WTC11 (cell line): Measurements from ENCODE around the gene CHST11.

ENCODE experiments used
- CREB1 ChIP-seq: sonication (generic); formaldehyde crosslinking; IDR thresholded peaks from 2 replicates; pipeline ENCODE4 v1.8.0; 2023; ENCODE audit warnings: mild to moderate bottlenecking, missing genetic modification reagents
- NR2C2 ChIP-seq: sonication (generic); formaldehyde crosslinking; IDR thresholded peaks from 2 replicates; pipeline ENCODE4 v1.8.0; 2022; ENCODE audit warnings: mild to moderate bottlenecking, missing genetic modification reagents
- TF ChIP-seq, protein P1 (sequence below): sonication (generic); formaldehyde crosslinking; IDR thresholded peaks from 2 replicates; pipeline ENCODE4 v1.8.1; 2023; ENCODE audit warnings: mild to moderate bottlenecking, missing genetic modification reagents, moderate library complexity
- TF ChIP-seq, protein P2 (sequence below): fragments of 200-600 bp; IDR thresholded peaks from 2 replicates; pipeline ENCODE4 v1.8.0; 2022; ENCODE audit warnings: antibody characterized with exemption

DNA sequence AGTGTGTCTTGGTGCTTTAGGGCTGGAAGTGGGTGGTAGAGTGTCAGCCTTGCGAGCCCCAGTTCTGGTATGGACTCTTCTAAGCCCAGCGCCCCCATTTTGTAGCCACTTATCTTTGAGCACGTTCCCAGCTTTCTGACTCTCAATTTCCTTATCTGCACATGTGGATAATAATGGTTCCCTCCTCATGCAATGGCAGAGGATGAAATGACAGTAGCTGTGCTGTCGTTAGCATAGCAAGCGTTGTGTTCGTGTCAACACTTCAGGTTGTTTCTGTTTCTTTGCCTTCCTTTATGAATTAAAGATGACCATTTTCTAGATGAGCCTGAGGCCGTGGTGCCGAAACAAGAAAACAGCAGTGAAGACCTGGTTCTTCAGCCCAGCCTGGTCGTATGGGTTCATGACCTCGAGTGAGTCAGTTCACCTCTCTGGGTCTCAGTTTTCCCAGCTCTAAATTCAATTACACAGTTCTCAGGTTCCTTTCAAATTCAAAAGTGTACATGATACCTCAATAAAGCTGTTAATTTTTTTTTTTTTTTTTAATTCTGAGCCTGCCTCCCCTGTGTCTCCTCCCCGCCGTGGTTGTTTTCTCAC lies 268.3 kb downstream of the CHST11 start:
- TF ChIP-seq, protein P1, sequence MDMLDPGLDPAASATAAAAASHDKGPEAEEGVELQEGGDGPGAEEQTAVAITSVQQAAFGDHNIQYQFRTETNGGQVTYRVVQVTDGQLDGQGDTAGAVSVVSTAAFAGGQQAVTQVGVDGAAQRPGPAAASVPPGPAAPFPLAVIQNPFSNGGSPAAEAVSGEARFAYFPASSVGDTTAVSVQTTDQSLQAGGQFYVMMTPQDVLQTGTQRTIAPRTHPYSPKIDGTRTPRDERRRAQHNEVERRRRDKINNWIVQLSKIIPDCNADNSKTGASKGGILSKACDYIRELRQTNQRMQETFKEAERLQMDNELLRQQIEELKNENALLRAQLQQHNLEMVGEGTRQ (CRISPR knock-in tag): no peak
- TF ChIP-seq CREB1 (no peak), NR2C2 (CRISPR knock-in tag) (no peak)
- TF ChIP-seq, protein P2, sequence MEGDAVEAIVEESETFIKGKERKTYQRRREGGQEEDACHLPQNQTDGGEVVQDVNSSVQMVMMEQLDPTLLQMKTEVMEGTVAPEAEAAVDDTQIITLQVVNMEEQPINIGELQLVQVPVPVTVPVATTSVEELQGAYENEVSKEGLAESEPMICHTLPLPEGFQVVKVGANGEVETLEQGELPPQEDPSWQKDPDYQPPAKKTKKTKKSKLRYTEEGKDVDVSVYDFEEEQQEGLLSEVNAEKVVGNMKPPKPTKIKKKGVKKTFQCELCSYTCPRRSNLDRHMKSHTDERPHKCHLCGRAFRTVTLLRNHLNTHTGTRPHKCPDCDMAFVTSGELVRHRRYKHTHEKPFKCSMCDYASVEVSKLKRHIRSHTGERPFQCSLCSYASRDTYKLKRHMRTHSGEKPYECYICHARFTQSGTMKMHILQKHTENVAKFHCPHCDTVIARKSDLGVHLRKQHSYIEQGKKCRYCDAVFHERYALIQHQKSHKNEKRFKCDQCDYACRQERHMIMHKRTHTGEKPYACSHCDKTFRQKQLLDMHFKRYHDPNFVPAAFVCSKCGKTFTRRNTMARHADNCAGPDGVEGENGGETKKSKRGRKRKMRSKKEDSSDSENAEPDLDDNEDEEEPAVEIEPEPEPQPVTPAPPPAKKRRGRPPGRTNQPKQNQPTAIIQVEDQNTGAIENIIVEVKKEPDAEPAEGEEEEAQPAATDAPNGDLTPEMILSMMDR: no peak
